ENCODE measurements around the gene EXT2.

The EXT2 gene

DNA sequence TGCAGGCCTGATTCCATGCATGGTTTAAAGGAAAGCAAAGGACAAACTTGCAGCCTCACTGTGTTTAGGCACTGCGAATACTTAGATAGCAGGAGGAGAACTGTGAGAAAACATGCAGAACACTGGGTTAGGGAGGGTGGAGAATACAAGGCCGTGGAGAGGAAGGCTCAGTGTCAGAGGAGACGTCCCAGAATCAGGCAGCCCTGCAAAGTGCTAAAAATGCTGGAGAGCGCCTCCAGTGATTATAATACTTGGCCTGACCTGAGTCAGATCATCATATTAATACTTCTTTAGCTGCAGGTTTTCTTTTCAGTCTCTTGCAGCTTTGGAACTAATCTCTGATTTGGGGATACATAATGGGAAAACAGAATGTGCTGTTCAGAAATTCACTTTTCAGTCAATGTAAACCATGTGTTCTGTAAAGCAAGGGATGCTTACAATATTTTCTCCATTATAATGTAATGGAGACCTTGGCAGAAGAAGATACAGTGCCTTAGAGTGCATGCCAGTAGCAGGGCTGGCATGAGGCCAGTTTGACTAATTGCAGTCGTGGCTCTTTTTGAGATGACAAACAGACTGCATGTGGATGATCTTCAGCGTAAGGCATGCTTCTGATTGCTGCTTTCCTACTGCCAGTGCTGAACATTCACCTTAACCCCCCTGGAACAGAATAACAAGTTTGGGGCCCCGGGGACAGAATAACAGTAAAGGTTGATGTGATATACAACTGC lies 16.8 kb downstream of the EXT2 start:
- TF ChIP-seq, protein P1, sequence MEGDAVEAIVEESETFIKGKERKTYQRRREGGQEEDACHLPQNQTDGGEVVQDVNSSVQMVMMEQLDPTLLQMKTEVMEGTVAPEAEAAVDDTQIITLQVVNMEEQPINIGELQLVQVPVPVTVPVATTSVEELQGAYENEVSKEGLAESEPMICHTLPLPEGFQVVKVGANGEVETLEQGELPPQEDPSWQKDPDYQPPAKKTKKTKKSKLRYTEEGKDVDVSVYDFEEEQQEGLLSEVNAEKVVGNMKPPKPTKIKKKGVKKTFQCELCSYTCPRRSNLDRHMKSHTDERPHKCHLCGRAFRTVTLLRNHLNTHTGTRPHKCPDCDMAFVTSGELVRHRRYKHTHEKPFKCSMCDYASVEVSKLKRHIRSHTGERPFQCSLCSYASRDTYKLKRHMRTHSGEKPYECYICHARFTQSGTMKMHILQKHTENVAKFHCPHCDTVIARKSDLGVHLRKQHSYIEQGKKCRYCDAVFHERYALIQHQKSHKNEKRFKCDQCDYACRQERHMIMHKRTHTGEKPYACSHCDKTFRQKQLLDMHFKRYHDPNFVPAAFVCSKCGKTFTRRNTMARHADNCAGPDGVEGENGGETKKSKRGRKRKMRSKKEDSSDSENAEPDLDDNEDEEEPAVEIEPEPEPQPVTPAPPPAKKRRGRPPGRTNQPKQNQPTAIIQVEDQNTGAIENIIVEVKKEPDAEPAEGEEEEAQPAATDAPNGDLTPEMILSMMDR (conservative IDR thresholded peaks at IDR 0.05; ENCODE audit: low read depth, low read length) = no peak
- peak; percentile 57 for DNase-seq (ENCODE audit: low read depth)
- H3K4me3 ChIP-seq (ENCODE audit: low read depth, low read length) = no peak overlapping the region

DNA sequence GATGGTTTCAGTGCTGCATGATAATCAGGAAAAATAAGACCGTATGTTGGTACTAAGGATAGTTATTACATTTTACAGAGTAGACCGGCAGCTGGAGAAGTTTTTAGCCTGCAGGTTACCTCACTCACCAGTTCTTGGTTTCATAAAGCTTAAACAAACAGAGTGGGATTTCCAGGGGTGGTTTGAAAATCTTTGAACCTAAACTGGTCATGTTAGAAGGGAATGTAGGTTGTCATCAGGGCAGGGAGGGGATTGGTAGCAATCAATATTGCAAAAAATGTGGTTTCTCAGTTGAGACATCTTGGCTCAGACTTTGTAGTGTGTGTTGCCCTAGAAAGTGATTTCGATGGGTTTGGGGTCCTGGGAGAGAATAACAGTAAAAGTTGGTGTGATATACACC lies 17.5 kb downstream of the EXT2 start:
- TF ChIP-seq, protein P1 (conservative IDR thresholded peaks at IDR 0.05; ENCODE audit: low read depth, low read length) = no peak
- no peak overlapping the region for H3K4me3 ChIP-seq (ENCODE audit: low read depth, low read length)
- DNase-seq (ENCODE audit: low read depth) = no peak

DNA sequence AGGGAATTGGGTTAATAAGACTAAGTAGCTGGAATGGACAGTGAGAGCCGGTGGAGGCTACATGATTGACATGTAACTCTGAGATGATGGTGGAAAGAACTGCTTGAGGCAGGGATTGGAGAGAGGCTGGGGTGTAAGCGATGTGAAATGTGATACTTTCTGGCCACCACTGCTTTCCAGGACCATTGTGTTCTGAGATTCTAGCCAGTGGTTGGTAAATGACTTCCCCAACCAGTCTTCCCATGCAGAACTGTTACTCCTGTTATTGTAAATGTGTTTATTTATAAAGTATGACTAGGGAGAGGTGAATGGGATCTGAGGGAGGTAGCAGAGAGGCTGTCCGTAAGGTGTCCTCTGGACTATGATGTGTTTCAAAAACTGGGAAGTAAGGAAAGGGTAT lies 18.1 kb downstream of the EXT2 start:
- H3K4me3 ChIP-seq (ENCODE audit: low read depth, low read length) = no peak overlapping the region
- no peak for DNase-seq (ENCODE audit: low read depth)
- TF ChIP-seq, protein P1 (conservative IDR thresholded peaks at IDR 0.05; ENCODE audit: low read depth, low read length) = no peak

DNA sequence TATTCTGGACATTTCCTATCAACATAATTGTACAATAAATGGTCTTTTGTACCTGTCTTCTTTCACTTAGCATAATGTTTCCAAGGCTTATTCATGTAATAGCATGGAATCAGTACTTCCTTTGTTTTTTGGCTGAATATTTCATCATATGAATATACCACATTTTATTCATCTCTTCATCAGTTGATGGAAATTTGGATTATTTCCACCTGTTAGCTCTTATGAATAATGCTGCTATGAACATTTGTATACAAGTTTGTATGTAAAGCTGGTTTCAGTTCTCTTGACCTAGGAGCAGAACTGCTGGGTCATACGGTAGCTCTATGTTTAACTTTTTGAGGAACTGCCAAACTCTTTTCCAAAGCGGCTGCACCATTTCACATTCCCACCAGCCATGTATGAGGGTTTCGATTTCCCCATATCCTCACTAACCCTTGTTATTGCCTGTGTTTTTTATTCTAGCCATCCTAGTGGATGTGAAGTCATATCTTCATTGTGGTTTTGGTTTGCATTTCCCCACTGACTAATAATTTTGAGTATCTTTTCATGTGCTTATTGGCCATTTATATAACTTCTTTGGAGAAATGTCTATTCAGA lies 20.9 kb downstream of the EXT2 start:
- no peak overlapping the region for H3K4me3 ChIP-seq (ENCODE audit: low read depth, low read length)
- TF ChIP-seq, protein P1 (conservative IDR thresholded peaks at IDR 0.05; ENCODE audit: low read depth, low read length) = no peak
- no peak for DNase-seq (ENCODE audit: low read depth)

DNA sequence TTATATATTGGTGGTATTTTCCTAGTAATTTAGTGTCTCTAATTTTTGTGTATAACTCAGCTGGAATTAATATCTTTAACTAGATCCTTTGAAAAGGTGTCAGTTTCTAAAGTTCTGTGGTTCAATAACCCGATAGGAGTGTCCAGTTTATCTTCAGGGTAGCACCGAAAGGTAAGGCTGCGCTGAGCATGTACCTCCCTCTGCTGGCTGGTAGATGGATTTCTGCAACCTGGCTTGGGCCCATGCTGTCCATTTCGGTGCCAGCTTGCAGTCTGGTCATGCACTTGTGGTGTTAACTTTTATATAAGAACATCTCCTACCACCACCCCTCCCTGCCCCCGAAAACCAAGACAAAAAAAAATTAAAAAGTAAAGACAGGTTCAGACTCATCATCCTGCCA lies 24.7 kb downstream of the EXT2 start:
- no peak for DNase-seq (ENCODE audit: low read depth)
- TF ChIP-seq, protein P1 (conservative IDR thresholded peaks at IDR 0.05; ENCODE audit: low read depth, low read length) = peak; percentile 60
- H3K4me3 ChIP-seq (ENCODE audit: low read depth, low read length) = no peak overlapping the region

DNA sequence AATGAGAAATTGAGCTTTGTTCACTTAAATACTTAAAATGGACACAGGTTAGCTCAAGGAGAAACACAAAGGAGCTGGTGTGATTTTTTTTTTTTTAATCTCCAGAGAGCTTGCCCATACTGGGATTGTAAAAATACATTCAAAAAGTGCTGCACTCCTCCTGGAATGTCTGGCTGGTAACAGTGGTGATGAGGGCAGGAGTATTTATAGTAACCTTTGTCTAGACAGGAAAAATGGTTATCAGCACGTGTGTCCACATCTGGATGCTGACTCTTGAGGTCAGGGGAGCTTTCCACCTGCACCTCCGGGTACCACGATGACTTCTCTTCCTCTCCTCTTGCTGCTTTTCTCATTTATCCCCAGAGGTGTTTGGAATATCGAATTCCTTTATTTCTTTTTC lies 30.1 kb downstream of the EXT2 start:
- DNase-seq (ENCODE audit: low read depth) = no peak
- no peak overlapping the region for H3K4me3 ChIP-seq (ENCODE audit: low read depth, low read length)
- TF ChIP-seq, protein P1 (conservative IDR thresholded peaks at IDR 0.05; ENCODE audit: low read depth, low read length) = no peak

DNA sequence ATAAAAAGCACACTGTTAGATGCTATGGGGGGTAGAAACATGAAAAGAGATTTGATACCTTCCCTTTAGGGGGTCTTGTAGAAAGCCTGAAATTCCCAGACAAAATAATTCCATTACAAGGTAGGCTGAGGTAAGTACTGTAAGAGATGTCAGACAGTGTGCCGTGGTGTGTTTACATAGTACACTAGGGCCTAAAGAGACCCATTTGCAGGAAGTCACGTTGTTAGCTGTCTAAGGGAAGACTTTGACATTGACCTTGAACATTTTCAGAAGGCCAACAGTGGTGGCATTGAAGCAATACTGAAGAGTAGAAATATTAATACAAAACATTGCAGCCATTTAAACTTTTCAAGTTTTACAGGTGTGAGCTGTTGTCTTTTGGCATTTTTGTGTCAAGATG lies 30.8 kb downstream of the EXT2 start:
- no peak overlapping the region for H3K4me3 ChIP-seq (ENCODE audit: low read depth, low read length)
- TF ChIP-seq, protein P1 (conservative IDR thresholded peaks at IDR 0.05; ENCODE audit: low read depth, low read length) = no peak
- no peak for DNase-seq (ENCODE audit: low read depth)

Data from choroid plexus epithelial cell (primary cell).